NT2/D1 (cell line): ENCODE results near the gene CHCHD5.
A peak's percentile ranks its signal among the peaks of the same experiment; 100 is the strongest.

ENCODE experiments used
- DNase-seq: peaks from one replicate; pipeline ENCODE4 v3.0.0-alpha.2; 2011; ENCODE audit warnings: low read depth, low spot score
- H3K27me3 ChIP-seq: 2 replicates; pipeline ENCODE4 v1.6.0; 2011; ENCODE audit warnings: mild to moderate bottlenecking; ENCODE audit not compliant: insufficient read length, insufficient read depth
- H3K36me3 ChIP-seq: 2 replicates; pipeline ENCODE4 v1.6.1; 2011; ENCODE audit warnings: mild to moderate bottlenecking, low read length, mixed read lengths; ENCODE audit not compliant: insufficient read depth, insufficient read length
- H3K4me1 ChIP-seq: 2 replicates; pipeline ENCODE4 v1.5.1; 2011; ENCODE audit not compliant: insufficient read depth, insufficient read length
- H3K4me3 ChIP-seq: 2 replicates; pipeline ENCODE4 v1.5.1; 2011; ENCODE audit warnings: low read depth; ENCODE audit not compliant: insufficient read length
- H3K9ac ChIP-seq: 2 replicates; pipeline ENCODE4 v1.6.0; 2011; ENCODE audit warnings: low read depth; ENCODE audit not compliant: insufficient read length
- H3K9me3 ChIP-seq: 2 replicates; pipeline ENCODE4 v1.5.1; 2011; ENCODE audit warnings: mild to moderate bottlenecking, low read length; ENCODE audit not compliant: insufficient read depth
- SUZ12 ChIP-seq: IDR thresholded peaks from 2 replicates; pipeline ENCODE4 v1.6.1; 2011; ENCODE audit not compliant: insufficient read length, insufficient read depth; ENCODE audit errors: extremely low read depth
- YY1 ChIP-seq: IDR thresholded peaks from 2 replicates; pipeline ENCODE4 v1.6.1; 2011; ENCODE audit not compliant: insufficient read length, insufficient read depth
- ZNF274 ChIP-seq: IDR thresholded peaks from 2 replicates; pipeline ENCODE4 v1.6.1; 2011; ENCODE audit warnings: mild to moderate bottlenecking, low read depth, low read length

CHCHD5 gene

DNA sequence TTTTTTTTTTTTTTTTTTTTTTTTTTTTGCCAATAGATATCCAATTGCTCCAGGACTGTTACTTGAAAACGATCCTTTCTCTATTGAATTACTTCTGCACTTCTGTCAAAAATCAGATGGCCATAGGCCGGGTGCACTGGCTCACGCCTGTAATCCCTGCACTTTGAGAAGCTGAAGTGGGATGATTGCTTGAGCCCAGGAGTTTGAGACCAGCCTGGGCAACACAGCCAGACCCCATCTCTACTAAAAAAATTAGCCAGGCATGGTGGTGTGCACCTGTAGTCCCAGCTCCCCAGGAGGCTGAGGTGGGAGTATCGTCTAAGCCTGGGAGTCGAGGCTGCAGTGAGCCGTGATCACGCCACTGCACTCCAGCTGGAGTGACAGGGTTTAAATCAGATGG lies 4.3 kb upstream of the CHCHD5 start:
- no peaks in the 10 kb centered on the region for H3K27me3 ChIP-seq
- no peaks in the 10 kb centered on the region for H3K4me1 ChIP-seq
- peaks cover 16% of the 10 kb centered on the region for H3K36me3 ChIP-seq
- no peak for TF ChIP-seq SUZ12
- TF ChIP-seq ZNF274 = no peak
- TF ChIP-seq YY1 = no peak
- no peak overlapping the region for H3K9ac ChIP-seq
- no peak overlapping the region for H3K4me3 ChIP-seq
- H3K9me3 ChIP-seq = no peaks in the 10 kb centered on the region
- DNase-seq = no peak

DNA sequence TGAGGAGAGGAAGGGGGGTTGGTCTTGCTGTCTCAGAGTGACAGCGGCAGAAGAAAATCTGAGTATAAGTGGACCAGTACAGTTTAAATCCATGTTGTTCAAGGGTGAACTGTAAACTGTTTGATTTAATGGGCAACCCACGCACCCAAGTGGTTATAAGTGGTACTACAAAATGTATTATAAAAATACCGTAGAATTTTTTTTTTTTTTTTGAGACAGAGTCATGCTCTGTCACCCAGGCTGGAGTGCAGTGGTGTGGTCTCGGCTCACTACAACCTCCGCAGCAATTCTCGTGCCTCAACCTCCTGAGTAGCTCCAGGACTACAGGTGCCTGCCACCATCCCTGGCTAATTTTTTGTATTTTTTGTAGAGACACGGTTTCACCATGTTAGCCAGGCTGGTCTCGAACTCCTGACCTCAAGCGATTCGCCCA lies 2.1 kb upstream of the CHCHD5 start:
- TF ChIP-seq SUZ12 (no peak), ZNF274 (no peak), YY1 (no peak)
- Histone ChIP-seq H3K9ac (no peak overlapping the region), H3K4me3 (no peak overlapping the region), H3K4me1 (no peaks in the 10 kb centered on the region), H3K36me3 (peaks cover 14% of the 10 kb centered on the region), H3K27me3 (no peaks in the 10 kb centered on the region), H3K9me3 (no peaks in the 10 kb centered on the region)
- DNase-seq = no peak

DNA sequence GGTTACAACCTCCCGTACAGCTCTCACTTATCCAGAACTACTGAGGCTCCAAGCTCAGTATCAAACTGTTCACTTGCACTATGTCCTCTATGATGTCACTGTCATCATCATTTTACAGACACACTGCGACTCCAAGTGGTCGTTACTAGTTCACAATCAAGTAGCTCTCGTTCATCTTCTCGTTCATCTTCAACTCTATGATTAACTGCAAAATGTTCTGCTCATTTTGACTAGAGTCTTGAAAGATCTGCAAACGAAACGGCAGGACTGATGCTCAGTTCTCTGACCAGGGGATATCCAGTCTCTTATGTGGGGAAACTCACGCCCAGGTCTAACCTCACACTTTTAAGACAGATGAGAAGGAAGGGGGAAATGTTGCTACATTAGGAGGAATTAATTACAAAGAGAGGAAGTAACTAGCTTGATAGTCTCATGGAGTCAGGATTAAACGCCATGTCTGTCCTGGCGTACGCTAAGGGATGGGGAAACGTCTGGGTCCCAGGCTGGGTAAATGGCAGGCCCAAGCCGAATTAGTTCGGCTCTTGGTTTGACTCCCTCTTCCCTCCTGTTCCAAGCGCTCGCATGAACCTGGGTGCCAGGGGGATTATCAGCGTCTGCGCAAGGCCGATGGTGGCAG lies 794 bp upstream of the CHCHD5 start:
- H3K9ac ChIP-seq = peak overlapping the region; percentile 97
- no peaks in the 10 kb centered on the region for H3K27me3 ChIP-seq
- peaks cover 24% of the 10 kb centered on the region for H3K36me3 ChIP-seq
- peak overlapping the region; percentile 87 for H3K4me3 ChIP-seq
- H3K4me1 ChIP-seq = no peaks in the 10 kb centered on the region
- no peaks in the 10 kb centered on the region for H3K9me3 ChIP-seq
- TF ChIP-seq SUZ12 = no peak
- DNase-seq = no peak

DNA sequence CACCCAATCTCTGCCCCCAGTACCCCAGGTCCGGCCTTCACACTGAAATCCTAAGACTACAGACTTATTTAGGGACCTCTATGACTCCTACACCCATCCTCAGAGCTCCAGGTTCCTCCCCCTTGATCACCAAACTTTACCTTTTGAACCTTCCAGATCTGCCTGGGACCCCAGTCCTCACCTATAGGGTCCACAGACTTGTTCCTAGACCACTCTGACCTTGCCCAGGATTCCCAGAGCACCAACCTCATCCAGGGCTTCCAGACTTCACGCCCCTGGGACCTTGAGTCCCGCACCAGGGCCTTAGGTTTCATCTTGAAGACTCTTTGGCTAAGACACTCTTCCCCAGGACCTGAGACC lies 462 bp downstream of the CHCHD5 start:
- no peak for DNase-seq
- Histone ChIP-seq H3K9me3 (no peaks in the 10 kb centered on the region), H3K36me3 (peaks cover 32% of the 10 kb centered on the region), H3K27me3 (no peaks in the 10 kb centered on the region), H3K4me1 (no peaks in the 10 kb centered on the region), H3K4me3 (peak overlapping the region; percentile 87), H3K9ac (peak overlapping the region; percentile 97)
- no peak for TF ChIP-seq SUZ12
- TF ChIP-seq YY1 = no peak
- TF ChIP-seq ZNF274 = no peak

DNA sequence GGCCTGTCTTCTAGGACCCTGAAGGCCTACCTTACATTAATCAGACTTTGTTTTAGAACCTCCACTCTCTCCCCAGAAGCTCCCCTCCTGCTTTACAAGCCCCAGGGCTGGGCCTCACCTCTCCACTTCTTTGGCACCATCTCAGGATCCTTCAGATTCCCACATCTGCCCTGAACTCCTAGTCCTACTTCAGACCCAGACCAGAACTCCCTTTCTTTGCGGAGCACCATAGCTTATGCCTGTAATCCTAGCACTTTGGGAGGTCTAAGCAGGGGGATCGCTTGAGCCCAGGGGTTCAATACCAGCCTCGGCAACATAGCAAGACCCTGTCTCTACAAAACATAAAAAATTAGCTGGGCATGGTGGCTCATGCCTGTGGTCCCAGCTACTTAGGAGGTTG lies 991 bp downstream of the CHCHD5 start:
- Histone ChIP-seq H3K4me1 (no peaks in the 10 kb centered on the region), H3K27me3 (no peaks in the 10 kb centered on the region), H3K9me3 (no peaks in the 10 kb centered on the region), H3K36me3 (peaks cover 35% of the 10 kb centered on the region), H3K9ac (peak overlapping the region; percentile 97), H3K4me3 (peak overlapping the region; percentile 87)
- DNase-seq = no peak
- TF ChIP-seq SUZ12 (no peak), ZNF274 (no peak), YY1 (no peak)

DNA sequence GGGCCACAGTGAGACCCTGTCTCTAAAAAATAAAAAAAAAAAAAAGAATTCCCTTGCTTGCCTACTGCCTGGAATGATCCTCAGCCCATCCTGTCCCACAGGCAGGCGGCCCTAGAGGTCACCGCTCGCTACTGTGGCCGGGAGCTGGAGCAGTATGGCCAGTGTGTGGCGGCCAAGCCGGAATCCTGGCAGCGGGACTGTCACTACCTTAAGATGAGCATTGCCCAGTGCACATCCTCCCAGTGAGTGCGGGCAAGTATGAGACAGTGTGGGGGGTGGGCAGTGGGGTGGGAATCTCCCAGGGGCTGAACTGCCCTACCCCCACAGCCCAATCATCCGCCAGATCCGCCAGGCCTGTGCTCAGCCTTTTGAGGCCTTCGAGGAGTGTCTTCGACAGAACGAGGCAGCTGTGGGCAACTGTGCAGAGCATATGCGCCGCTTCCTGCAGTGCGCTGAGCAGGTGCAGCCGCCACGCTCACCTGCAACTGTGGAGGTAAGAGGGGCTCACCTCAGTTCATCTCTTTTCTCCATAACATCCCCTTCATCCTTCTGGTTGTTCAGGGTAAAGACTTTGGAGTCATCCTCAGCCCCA lies 1.6 kb downstream of the CHCHD5 start:
- no peak for DNase-seq

DNA sequence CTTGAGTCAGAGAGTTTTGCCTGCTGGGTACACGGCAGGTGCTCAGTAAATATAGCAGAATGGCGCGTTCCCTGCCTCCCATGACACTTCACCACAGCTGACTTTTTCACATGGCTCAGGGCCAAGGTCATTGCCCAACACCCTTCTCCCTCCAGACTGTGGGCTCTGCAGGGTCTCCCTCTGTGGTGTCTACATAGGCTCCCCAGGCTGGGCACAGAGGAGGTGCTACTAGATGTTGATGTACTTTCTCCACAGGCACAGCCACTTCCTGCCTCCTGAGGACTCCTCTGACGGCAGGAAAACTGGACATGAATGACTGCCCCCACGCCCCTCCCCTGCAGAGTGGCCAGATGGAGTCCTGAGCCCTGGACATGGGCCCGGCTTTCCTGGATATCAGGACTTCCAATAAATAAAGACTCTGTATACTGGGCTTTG lies 4.2 kb downstream of the CHCHD5 start:
- DNase-seq = no peak
- H3K9me3 ChIP-seq = no peaks in the 10 kb centered on the region
- no peak overlapping the region for H3K9ac ChIP-seq
- no peak overlapping the region for H3K4me3 ChIP-seq
- peaks cover 43% of the 10 kb centered on the region for H3K36me3 ChIP-seq
- no peaks in the 10 kb centered on the region for H3K4me1 ChIP-seq
- TF ChIP-seq ZNF274 (no peak), SUZ12 (no peak), YY1 (no peak)
- no peaks in the 10 kb centered on the region for H3K27me3 ChIP-seq

More for the DNA sequence above, 1.6 kb downstream of the CHCHD5 start:
- H3K36me3 ChIP-seq = peaks cover 40% of the 10 kb centered on the region
- H3K9me3 ChIP-seq = no peaks in the 10 kb centered on the region
- H3K4me1 ChIP-seq = no peaks in the 10 kb centered on the region
- no peak overlapping the region for H3K4me3 ChIP-seq
- H3K9ac ChIP-seq = no peak overlapping the region
- H3K27me3 ChIP-seq = no peaks in the 10 kb centered on the region
- TF ChIP-seq ZNF274 = no peak
- no peak for TF ChIP-seq SUZ12
- no peak for TF ChIP-seq YY1
